HEK293T (cell line): ENCODE results near the gene FAT2.

Experiments used
- CTCF ChIA-PET: fragments of 350-600 bp; formaldehyde crosslinking; extraction: SDS; loops from one replicate; lab custom pipeline; 2021; ENCODE audit warnings: antibody characterized with exemption, inconsistent platforms; lab: Yijun Ruan, JAX
- POLR2A ChIA-PET: fragments of 350-600 bp; formaldehyde crosslinking; extraction: SDS; loops from one replicate; lab custom pipeline; 2020; ENCODE audit warnings: antibody characterized with exemption, inconsistent platforms; lab: Yijun Ruan, JAX
- DNase-seq: peaks from one replicate; pipeline ENCODE4 v3.0.0; 2012; ENCODE audit warnings: mixed read lengths; ENCODE audit errors: extremely low spot score
- ARNT ChIP-seq: fragments of 450-650 bp; IDR thresholded peaks from 2 replicates; pipeline ENCODE4 v1.6.1; 2017; ENCODE audit warnings: mild to moderate bottlenecking
- BHLHE40 ChIP-seq: fragments of 450-650 bp; IDR thresholded peaks from 2 replicates; pipeline ENCODE4 v1.6.1; 2016; ENCODE audit warnings: mild to moderate bottlenecking, moderate library complexity, borderline replicate concordance
- CTBP1 ChIP-seq: fragments of 450-650 bp; IDR thresholded peaks from 2 replicates; pipeline ENCODE4 v1.6.1; 2016; ENCODE audit warnings: borderline replicate concordance
- ELF4 ChIP-seq: fragments of 450-650 bp; IDR thresholded peaks from 2 replicates; pipeline ENCODE4 v1.6.1; 2017; ENCODE audit warnings: antibody characterized with exemption
- FOXA1 ChIP-seq: fragments of 450-650 bp; IDR thresholded peaks from 2 replicates; pipeline ENCODE4 v1.6.1; 2016; ENCODE audit warnings: mild to moderate bottlenecking
- FOXK2 ChIP-seq: fragments of 450-650 bp; IDR thresholded peaks from 2 replicates; pipeline ENCODE4 v1.6.1; 2016; ENCODE audit warnings: mild to moderate bottlenecking
- FOXM1 ChIP-seq: fragments of 450-650 bp; IDR thresholded peaks from 2 replicates; pipeline ENCODE4 v1.6.1; 2017; ENCODE audit warnings: mild to moderate bottlenecking, borderline replicate concordance
- HDGF ChIP-seq: fragments of 450-650 bp; IDR thresholded peaks from 2 replicates; pipeline ENCODE4 v1.6.1; 2017; ENCODE audit warnings: antibody characterized with exemption, borderline replicate concordance
- L3MBTL2 ChIP-seq: fragments of 450-650 bp; conservative IDR thresholded peaks from 2 replicates; pipeline ENCODE4 v1.6.1; 2016; ENCODE audit warnings: mild to moderate bottlenecking
- LEF1 ChIP-seq: fragments of 450-650 bp; IDR thresholded peaks from 2 replicates; pipeline ENCODE4 v1.6.1; 2017; ENCODE audit warnings: mild to moderate bottlenecking, borderline replicate concordance
- NFRKB ChIP-seq: fragments of 450-650 bp; IDR thresholded peaks from 2 replicates; pipeline ENCODE4 v1.6.1; 2016; ENCODE audit warnings: mild to moderate bottlenecking, moderate library complexity
- SP1 ChIP-seq: fragments of 450-650 bp; IDR thresholded peaks from 2 replicates; pipeline ENCODE4 v1.6.1; 2017
- SUZ12 ChIP-seq: fragments of 450-650 bp; IDR thresholded peaks from 2 replicates; pipeline ENCODE4 v1.6.1; 2016; ENCODE audit warnings: mild to moderate bottlenecking
- TARDBP ChIP-seq: fragments of 450-650 bp; IDR thresholded peaks from 2 replicates; pipeline ENCODE4 v1.6.1; 2016
- ZNF384 ChIP-seq: fragments of 450-650 bp; IDR thresholded peaks from 2 replicates; pipeline ENCODE4 v1.6.1; 2016
- TF ChIP-seq, protein P1 (sequence below): fragments of 450-650 bp; IDR thresholded peaks from 2 replicates; pipeline ENCODE4 v1.6.1; 2016

The FAT2 gene

DNA sequence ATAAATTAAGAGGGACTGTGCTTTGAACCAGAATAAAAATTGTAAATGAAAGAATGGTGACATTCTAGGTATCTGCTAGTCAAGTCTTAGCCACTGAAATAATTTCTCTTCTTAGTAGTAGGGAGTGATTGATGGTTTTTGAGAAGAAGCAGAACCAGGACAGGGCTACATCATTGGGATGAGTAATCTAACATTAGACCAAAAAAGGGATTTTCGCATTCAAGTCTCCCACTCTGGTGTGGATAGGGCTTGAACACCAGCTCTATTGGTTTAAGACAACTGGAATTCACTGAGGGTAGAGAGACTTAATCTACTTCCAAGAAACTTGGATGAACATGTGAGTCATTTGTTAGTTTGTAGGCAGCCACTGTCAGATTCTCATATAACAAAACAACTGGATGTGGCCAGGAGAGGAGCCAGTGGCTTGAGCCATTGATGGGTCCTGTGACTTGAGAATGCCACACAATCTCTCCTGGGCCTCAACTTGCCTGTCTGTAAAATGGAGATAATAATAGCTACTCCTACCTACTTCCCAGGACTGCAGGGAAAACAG is 16.6 kb downstream of the FAT2 start:
- DNase-seq, result no peak
- no peak for TF ChIP-seq ARNT
- TF ChIP-seq CTBP1, result no peak
- TF ChIP-seq NFRKB, result no peak
- no peak for TF ChIP-seq SP1
- CTCF ChIA-PET, result no interaction called here
- POLR2A ChIA-PET, result no interaction called here

DNA sequence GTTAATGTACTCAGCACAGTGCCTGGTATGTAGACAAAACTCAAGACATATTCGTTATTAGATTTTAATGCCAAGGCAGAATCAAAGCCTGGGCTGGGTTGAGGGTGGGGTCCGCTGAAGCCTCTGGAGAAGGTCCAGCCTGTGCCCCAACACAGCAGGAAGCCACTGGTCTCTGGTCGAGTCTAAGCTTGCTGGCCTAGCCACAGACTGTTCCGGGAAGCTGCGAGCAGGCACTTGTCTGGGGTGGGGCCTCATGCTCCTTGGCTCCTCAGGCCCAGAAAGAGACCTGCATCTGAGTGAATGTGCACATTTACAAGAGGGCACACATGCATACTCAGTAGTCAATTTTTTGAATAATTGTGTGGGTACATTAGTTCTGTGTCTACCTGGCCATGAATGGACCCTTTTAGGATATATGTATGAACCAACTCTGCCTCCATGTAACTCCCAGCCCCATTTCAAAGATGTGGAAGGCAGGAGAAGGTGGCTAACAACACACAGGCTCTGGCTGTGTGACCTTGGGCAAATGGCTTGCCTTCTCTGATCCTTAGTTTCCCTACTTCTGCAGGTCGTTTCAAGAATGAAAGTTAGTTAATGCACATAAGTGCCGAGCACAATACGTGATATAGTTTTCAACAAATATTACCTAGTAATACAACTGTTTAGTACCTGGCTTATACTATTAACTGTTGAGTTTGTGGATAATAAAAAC is 18.3 kb downstream of the FAT2 start:
- no peak for DNase-seq
- ChIA-PET CTCF (no interaction called here), POLR2A (no interaction called here)
- no peak for TF ChIP-seq NFRKB
- TF ChIP-seq BHLHE40, result no peak
- no peak for TF ChIP-seq ARNT
- no peak for TF ChIP-seq FOXK2
- no peak for TF ChIP-seq LEF1
- TF ChIP-seq ZNF384, result no peak

DNA sequence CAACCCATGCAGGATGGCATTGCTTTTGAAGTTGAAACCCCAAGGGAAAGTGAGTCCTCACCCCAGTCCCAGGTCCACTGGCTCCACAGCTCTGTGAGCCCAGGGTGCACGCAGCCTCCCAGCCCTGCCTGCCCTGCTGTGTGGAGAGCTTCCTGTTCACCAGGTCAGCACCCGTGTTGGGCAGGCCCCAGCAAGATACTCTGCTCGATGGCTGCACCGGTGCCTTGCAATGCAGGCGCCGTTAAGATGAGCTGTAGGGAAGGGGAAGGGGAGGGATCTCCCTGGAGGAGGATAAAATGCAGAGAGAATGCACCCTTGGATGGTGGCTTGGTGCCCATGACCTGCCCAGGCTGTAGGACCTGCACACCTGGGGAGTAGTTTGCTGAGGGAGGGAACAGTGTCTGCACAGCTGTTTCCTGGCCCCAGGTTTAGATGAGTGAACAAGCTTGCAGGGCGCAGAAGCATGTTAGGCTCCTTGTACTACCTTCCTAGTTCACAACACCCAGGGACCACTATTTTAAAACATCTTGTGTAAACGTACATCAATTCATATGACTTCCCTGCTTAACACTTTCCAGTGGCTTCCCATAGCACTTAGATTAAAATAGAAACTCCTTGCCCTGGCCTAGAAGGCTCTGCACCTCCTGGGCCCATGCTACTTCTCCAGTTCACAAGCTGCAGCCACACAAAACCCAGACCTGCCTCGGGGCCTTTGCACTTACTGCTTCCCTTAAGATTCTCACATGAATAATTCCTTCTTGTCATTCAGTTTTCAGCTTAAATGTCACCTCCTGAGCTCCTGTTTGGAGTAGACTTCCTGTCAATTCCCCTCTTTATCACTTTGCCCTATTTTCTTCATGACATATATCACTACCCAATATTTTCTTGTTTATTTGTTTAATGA is 19.6 kb downstream of the FAT2 start:
- TF ChIP-seq NFRKB (no peak), FOXA1 (no peak)
- TF ChIP-seq, protein P1, sequence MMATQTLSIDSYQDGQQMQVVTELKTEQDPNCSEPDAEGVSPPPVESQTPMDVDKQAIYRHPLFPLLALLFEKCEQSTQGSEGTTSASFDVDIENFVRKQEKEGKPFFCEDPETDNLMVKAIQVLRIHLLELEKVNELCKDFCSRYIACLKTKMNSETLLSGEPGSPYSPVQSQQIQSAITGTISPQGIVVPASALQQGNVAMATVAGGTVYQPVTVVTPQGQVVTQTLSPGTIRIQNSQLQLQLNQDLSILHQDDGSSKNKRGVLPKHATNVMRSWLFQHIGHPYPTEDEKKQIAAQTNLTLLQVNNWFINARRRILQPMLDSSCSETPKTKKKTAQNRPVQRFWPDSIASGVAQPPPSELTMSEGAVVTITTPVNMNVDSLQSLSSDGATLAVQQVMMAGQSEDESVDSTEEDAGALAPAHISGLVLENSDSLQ, result no peak
- ChIA-PET CTCF (no interaction called here), POLR2A (no interaction called here)
- no peak for DNase-seq

DNA sequence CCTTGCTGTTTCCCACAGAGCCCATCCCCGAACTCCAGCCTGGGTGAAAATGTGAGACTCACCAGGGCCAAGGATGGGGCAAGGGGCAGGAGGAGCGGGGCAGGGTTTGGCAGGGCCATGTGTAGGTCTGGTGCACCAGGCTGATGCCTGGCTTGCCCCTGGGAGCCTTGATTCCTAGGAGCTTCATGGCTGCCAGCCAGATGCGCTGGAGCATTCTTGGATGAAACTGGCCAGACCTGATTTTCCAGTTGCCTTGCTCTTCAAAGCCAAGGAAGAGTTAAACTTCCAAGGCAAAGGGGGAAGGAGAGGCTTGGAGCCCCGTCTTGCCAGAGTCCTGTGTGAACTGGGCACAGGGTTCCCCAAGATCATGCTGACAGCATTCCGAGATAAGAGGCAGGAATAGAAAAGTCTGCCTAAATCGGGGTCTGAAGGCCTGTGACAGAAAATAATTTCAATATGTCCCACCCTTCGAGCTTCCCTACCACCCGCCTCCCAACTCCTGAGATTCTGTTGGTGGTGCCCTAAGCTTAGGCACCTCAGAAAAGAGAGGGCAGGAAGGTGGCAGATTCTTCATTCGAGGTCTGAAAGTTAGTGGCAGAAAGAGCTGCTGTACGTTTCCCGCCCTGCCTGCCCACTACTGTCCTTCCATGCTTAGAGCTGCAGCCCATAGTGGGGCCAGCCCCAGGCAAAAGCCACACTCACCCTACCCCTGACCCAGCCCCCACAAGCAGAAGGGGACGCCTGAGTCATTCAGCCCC is 20.4 kb downstream of the FAT2 start:
- ChIA-PET CTCF (interaction anchor here (1.0 kb wide), 1 partner anchor 81 kb away, joined by 3 read pairs; no protein-coding TSS in a partner anchor), POLR2A (no interaction called here)
- DNase-seq, result no peak
- TF ChIP-seq CTBP1 (no peak), FOXK2 (no peak), NFRKB (no peak), SP1 (no peak), FOXM1 (no peak), TARDBP (no peak), SUZ12 (no peak), BHLHE40 (no peak), ARNT (no peak), LEF1 (no peak), HDGF (no peak), FOXA1 (no peak), ELF4 (no peak), L3MBTL2 (no peak), ZNF384 (no peak)
- TF ChIP-seq, protein P1, result no peak

DNA sequence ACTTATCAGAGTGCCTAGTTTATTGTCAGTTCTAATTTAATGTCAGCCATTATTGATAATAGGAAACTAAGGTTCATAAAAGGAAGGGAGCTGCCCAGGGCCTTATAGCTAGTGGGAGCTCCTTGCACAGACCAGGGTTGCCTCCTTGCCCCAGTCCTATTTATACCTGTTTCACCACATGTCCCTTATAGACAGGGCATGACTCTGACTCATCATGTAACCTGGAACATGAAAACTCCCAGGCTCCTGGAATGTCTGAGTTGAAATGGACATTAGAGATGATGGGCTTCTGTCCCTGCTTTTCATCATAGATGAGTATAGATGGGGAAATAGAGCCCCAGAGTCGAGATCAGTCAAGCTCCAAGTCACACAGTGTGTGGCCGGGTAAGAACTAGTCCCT is 21.1 kb downstream of the FAT2 start:
- CTCF ChIA-PET, result interaction anchor here (1.0 kb wide), 1 partner anchor 82 kb away, joined by 3 read pairs; no protein-coding TSS in a partner anchor
- DNase-seq, result no peak
- POLR2A ChIA-PET, result no interaction called here
- TF ChIP-seq, protein P1, result no peak
- TF ChIP-seq L3MBTL2 (no peak), ARNT (no peak), TARDBP (no peak), HDGF (no peak), ELF4 (no peak)
